GM12874 (cell line): ENCODE results near the gene GFOD1.

Experiments
- CTCF ChIP-seq: IDR thresholded peaks from 2 replicates; pipeline ENCODE4 v1.5.1; 2011; ENCODE audit warnings: low read depth, mild to moderate bottlenecking, control low read depth, low read length, moderate library complexity; ENCODE audit not compliant: insufficient read depth

GFOD1 gene

GRCh38 chr6:13487122-13488014, at the start of gene GFOD1:
Gene GFOD1, minus strand, starts transcription at chr6:13487600. Its CDS starts 710 bp downstream, at chr6:13486890.
- TF ChIP-seq CTCF: no peak

GRCh38 chr6:13536796-13537526, 49.6 kb upstream of the GFOD1 start:
- TF ChIP-seq CTCF: no peak

GRCh38 chr6:13535306-13535705, 47.9 kb upstream of the GFOD1 start:
- no peak for TF ChIP-seq CTCF

GRCh38 chr6:13534536-13534935, 47.1 kb upstream of the GFOD1 start:
- TF ChIP-seq CTCF: no peak

- no peak for TF ChIP-seq CTCF
These were observed 44.6 kb upstream of the GFOD1 start for GRCh38 chr6:13531956-13532355.

GRCh38 chr6:13528777-13529343, 41.5 kb upstream of the GFOD1 start:
- TF ChIP-seq CTCF: no peak

GRCh38 chr6:13528232-13528631, 40.8 kb upstream of the GFOD1 start:
- no peak for TF ChIP-seq CTCF
